Activated CD8-positive, alpha-beta memory T cell treated with anti-CD3 and anti-CD28 coated beads for 36 hours (primary cell): ENCODE results near the gene IBA57. TPM values are rescaled to one million over a fixed set of nuclear protein-coding genes. Genes with fewer than 3 reads are reported as not detected.

Source experiments
- CTCF ChIA-PET: fragments of 350-600 bp; sonication (Branson Sonifier 250); formaldehyde crosslinking; loops from one replicate; lab custom pipeline; 2021; ENCODE audit warnings: antibody characterized with exemption; lab: Charles Lee
- POLR2A ChIA-PET: fragments of 350-600 bp; sonication (Branson Sonifier 250); formaldehyde crosslinking; loops from one replicate; lab custom pipeline; 2021; ENCODE audit warnings: antibody characterized with exemption; lab: Charles Lee
- total RNA-seq, 2 experiments: library from RNA; stranded (reverse); gene quantifications; one replicate each; pipeline ENCODE4 v1.2.3, GENCODE V29; 2021

The IBA57 gene
- total RNA-seq, 2 experiments from 2014 or later, result 12.6 to 16.3 TPM

DNA sequence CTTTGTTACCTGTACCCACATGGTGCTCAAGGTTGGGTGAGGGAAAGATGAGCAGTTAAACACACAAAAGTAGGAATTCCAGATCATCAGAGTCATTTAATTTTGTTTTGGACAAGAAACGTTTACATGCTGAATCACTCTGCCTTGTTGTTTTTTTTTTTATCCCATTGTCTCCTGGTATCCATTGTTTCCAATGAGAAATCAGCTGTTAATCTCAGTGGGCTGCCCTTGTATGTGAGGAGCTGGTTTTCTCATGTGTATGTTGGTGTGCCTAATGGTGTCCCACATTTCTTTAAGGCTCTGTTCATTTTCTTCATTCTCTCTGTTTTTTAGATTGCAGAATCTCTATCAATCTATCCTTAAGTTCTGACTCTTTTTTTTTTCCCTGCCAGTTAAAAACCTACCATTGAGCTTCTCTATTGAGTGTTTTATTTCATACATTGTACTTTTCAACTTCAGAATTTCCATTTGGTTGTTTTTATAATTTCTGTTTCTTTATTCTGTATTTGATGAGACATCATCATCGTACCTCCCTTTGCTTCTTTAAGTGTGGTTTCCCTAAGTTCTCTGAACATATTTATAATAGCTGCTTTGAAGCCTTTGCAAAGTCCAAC, 33.5 kb downstream of the IBA57 start:
- ChIA-PET POLR2A (interaction anchor here (0.5 kb wide), 1 partner anchor 183 kb away, joined by 4 read pairs; no protein-coding TSS in a partner anchor), CTCF (no interaction called here)

DNA sequence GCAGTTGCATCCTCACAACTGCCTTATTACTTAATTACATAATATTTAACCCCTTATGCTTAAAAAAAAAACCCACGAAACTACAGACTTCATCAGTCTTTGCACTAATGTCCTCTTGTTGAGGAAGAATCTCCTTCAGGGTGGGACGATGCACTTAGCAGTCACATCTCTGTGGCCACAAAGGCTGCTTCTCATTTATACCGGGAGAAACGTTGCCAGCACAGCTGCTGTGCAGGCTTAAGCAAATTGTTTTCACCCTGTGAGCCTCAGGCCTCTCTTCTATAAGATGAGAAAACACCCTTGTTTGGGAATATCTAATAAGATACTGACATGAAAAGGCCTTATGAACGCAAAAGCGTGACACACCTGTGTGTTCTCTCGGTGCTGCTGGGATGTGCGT, 39.4 kb downstream of the IBA57 start:
- ChIA-PET POLR2A (no interaction called here), CTCF (no interaction called here)

DNA sequence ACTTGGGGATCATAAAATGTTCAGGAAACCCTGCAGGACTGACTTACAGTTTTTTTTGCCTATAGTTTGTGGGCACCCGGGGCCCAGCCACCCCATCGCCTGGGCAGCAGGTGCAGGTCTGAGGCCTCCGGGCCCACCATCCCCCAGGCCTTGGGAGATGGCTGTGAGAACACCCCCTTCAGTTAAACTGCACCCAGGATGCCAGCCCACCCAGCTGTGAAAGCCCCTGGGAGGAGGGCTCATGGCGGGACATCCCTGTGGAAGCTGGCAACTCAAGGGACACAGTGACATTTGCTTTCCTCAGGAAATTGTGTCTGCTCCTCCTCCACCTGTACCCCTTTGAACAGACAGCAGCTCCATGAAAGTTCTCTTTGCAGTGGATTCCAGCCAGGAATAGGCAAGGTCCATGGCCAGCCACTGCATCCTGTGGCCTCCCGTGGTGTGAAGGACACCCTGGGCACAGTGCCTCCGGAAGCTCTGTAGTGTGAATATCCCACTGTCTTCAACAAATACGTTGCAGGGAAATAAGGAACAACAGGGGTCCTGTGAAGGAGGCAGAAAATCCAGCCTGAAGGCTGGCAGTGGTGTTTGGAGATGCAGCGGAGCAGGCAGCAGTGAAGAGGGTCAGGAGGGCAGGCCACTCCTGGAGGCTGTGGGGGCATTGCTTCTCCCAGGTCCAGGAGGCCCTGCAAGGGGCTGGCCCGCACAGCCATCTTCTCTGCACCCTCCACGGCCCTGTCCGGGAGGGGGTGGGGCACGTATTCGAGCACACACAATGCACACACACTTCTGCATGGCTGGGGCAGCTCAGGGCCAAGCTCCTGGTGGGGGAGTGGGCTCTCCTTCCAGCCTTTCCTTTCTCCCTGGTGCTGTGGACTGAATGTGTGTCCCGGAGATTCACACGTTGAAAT, 40.2 kb downstream of the IBA57 start:
- CTCF ChIA-PET, result no interaction called here
- POLR2A ChIA-PET, result no interaction called here

DNA sequence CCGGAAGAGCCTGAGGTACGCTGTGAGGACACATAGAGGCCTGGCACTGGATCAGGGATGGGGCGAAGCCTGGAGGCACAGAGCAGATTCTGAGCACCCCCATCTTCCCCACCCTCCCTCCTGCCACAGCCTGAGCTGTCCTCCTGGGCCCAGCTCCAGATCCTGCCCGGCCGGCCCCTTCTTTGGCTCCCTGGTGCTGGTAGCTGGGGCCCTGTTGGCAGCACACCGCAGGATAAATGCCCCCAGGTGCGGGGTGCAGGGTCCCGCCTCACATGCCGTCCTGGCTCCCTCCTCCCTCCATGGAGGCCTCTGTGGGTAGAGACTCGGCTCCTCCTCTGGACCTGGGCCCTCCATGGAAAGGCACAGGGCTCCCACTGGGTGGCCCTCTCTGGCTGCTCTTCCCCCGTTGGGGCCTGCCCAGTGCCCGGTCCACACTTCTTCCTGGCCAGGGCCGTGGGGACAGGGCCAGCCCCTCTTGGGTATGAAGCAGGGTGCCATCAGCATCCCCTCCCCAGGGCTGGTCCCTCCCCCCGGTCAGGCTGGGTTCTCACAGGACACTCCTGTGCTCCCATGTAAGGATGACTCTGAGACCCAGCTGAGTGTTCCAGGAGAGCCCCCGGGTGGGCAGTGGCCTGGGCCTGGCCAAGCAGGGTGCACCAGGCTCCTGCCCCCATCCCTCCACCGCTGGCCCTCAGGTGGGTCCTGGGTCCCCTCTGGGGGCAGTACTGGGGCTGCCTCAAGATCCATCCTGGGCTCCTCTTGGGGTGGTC, 41.2 kb downstream of the IBA57 start:
- ChIA-PET POLR2A (no interaction called here), CTCF (no interaction called here)

DNA sequence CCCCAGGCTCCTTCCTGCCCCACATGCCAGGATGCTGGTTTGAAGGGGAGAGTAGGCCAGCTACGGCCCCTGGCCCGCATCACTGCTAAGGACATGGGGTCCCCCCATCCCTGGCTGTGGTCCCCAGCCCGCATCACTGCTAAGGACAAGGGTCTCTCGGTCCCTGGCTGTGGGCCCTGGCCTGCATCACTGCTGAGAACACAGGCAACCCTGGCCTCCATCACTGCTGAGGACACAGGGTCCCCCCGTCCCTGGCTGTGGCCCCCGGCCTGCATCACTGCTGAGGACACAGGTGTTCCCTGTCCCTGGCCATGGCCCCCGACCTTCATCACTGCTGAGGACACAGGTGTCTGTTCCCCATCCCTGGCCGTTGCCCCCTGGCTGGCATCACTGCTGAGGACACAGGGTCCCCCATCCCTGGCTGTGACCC, 41.8 kb downstream of the IBA57 start:
- POLR2A ChIA-PET, result no interaction called here
- CTCF ChIA-PET, result no interaction called here

DNA sequence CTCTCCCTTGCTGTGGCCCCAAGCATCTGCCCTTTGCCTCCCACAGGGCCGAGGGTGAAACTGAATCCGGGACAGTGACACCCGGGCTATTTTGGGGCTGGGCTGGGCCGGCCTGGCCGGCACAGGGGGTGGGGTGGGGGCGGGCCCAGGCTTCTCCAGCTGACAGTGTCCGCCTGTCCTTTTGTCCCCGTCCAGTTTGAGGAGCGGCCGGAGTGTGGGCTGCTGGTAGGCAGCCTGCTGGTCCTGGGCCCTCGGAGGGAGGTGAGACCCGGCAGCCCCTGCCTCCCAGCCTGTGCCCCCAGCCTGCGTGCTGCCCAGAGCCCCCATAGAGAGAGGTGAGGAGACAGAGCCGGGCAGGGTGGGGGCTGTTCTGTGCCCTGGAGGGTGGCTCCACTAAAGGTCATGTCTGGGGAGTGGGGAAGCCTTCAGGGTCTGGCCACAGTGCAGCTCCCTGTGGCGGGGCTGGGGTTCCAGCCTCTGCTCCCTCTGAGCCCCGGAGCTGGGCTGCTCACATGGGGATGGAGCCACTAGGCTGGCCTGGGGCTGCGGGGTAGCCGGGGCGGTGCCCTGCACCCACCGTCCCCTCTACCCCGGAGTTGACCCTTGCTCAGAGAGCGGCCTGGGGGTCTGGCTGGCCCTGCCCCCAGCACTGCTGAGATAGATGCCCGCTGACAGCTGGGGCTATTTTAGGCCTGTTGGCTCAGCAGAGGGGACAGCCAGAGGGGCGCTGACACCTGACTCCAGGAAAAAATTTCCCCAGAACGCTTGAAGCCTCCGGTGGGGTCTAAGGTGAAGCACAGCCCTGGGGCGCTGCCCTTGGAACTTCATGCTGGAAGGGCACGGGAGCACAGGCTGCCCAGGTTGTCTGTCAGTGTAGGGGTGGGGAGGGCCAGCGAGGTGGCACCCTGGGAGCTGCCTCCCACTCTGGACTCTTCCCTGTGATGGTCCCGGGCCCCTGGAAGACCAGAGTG, 42.5 kb downstream of the IBA57 start, which contains the start of gene OBSCN:
OBSCN (plus strand) TSS at position 194 of the 971 bp plus-strand sequence. CDS start 3,740 bp downstream, outside the sequence.
- POLR2A ChIA-PET, result no interaction called here
- CTCF ChIA-PET, result no interaction called here

DNA sequence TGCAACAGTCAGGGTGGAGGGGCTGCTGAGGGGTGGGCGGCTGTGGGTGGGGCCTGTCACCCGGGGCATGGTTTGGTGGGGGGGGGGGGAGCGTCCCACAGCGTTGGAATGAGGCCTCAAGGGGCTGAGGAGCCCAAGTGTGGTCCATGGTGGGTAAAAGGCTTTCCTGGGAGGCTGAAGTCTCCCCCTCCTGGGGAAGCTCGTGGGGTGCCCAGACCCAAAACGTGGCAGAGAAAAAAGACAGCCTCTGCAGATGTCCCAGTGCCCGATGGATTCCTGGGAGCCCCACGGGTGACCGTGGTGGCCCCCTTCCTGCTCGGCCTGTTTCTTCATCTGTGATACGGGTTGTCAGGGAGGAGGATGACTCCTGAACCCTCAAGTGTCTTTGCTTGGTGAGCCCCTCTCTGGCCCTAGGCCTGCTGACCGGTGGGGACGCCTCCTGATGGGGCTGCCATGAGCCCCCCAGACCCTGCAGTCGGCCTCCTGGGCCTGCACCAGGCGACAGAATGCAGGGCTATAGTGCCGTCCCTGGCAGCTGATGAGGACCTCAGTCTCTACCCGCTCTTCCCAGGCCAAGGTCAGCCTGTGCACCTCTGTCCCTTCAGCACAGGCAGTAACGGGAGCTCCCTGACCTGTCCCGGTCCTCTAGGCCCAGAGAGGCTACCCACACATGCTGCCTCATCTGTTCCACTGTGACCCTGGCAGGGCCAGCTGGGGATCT, 43.4 kb downstream of the IBA57 start:
- CTCF ChIA-PET, result no interaction called here
- POLR2A ChIA-PET, result no interaction called here

DNA sequence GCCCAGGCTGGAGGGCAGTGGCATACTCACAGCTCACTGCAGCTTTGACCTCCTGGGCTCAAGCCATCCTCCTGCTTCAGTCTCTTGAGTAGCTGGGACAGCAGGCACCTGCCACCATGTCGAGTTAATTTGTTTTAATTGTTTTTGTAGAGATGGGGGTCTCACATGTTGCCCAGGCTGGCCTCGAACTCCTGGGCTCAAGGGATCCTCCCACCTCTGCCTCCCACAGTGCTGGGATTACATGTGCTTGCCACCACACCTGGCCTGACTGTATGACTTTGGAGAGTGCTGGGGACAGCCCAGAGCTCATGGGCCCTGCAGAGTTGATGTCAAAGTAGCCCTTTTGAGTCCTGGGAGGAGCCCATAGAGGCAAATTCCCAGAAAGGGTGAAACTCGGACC, 44.1 kb downstream of the IBA57 start:
- POLR2A ChIA-PET, result no interaction called here
- CTCF ChIA-PET, result no interaction called here

DNA sequence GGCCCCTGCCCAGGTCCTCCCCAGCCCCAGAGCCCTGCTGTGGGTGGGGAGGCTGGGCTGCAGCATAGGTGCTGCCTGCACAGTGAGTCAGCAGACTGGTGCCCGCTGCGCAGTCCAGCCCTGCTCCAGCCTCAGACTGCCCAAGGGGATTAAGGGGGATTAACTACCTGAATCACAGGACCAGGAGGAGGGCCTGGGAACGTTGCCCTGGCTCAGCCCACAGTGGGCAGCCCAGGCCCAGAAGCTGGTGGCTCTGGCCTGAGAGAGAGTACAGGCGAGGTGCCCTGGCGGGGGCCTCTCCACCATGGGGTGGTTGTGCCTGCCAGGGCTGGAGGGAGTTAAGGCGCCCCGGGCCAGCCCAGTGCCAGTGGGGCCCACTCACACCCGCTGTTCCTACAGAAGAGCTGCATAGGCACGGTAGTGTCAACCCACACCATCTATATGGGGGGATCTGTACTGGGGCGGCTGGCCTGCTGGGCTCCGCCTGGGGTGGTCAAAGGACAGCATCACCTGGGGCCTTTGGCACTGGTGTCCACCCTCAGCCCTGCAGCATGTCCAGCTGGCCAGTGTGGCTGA, 44.6 kb downstream of the IBA57 start:
- ChIA-PET CTCF (no interaction called here), POLR2A (no interaction called here)

DNA sequence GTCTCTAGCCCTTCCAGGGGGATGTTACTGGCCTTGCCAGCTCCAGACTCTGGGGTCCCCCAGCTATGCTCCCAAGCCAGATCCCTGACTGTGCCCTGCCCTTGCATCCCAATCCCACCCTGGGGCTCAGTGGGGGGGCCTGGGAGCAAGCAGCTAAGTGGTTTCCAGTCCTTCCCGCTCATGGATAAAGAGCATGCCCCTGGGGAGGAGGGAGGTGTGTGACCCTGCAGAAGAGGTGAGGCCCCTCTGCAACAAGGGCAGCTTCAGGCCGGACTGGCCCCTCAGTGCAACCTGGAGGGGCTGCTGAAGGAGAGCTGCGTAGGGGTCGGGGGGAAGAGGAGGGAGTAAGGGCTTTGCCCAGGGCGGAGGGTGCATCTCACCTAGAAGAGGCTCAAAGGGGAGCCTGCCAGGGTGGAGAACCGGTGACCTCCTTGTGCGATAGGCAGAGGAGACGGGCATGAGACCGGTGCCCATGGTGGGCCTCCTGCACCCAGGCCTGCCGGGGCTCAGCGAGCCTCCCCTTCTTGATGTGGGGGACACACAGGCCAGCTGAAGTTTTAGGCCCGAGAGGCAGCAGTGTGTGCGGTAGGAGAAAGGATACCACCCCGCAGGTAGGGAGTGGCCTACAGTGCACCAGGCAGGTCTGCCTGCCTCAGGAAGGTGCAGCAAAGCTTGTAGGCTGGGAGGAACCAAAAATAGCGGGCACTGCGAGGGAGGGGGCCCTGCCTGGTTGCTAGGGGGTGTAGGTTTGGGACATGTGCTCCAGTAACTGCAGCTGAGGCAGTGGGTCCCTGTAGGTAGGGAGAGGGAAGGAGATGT, 45.3 kb downstream of the IBA57 start:
- CTCF ChIA-PET, result no interaction called here
- POLR2A ChIA-PET, result no interaction called here

DNA sequence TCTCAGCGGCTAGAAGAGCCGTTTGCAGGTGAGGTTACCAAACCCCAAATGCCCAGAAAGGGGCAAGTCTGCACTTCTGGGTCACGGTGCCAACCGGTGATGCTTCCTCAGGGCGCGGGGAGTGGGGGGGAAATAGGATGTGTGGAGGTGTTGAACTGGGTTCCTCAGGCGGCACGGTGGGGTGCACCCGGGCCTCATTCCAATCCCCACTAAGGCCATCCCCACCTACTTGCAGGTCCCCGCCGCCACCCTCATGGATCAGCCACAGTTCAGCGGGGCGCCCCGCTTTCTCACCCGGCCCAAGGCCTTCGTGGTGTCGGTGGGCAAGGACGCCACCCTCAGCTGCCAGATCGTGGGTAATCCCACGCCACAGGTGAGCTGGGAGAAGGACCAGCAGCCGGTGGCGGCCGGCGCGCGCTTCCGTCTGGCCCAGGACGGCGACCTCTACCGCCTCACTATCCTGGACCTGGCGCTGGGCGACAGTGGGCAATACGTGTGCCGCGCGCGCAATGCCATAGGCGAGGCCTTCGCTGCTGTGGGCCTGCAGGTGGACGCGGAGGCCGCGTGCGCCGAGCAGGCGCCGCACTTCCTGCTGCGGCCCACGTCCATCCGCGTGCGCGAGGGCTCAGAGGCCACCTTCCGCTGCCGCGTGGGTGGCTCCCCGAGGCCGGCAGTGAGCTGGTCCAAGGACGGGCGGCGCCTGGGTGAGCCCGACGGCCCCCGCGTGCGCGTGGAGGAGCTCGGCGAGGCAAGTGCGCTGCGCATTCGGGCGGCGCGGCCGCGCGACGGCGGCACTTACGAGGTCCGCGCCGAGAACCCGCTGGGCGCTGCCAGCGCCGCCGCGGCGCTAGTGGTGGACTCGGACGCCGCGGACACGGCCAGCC, 46.2 kb downstream of the IBA57 start:
- CTCF ChIA-PET, result no interaction called here
- POLR2A ChIA-PET, result no interaction called here

DNA sequence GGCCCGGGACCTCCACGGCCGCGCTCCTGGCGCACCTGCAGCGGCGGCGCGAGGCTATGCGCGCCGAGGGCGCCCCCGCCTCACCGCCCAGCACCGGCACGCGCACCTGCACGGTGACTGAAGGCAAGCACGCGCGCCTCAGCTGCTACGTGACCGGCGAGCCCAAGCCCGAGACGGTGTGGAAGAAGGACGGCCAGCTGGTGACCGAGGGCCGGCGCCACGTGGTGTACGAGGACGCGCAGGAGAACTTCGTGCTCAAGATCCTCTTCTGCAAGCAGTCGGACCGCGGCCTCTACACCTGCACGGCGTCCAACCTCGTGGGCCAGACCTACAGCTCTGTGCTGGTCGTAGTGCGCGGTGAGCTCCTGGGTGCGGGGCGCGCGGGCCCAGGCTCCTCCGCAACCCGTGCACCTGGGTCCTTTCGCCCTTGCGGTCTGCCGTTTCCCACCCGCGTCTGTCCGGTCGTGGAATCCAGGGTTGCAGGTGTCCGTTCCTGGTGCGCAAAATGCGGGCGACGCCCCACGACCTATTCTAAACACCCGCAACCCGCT, 46.9 kb downstream of the IBA57 start:
- ChIA-PET CTCF (interaction anchor here (2.5 kb wide), 1 partner anchor 81 kb away, joined by 9 read pairs; no protein-coding TSS in a partner anchor), POLR2A (no interaction called here)

DNA sequence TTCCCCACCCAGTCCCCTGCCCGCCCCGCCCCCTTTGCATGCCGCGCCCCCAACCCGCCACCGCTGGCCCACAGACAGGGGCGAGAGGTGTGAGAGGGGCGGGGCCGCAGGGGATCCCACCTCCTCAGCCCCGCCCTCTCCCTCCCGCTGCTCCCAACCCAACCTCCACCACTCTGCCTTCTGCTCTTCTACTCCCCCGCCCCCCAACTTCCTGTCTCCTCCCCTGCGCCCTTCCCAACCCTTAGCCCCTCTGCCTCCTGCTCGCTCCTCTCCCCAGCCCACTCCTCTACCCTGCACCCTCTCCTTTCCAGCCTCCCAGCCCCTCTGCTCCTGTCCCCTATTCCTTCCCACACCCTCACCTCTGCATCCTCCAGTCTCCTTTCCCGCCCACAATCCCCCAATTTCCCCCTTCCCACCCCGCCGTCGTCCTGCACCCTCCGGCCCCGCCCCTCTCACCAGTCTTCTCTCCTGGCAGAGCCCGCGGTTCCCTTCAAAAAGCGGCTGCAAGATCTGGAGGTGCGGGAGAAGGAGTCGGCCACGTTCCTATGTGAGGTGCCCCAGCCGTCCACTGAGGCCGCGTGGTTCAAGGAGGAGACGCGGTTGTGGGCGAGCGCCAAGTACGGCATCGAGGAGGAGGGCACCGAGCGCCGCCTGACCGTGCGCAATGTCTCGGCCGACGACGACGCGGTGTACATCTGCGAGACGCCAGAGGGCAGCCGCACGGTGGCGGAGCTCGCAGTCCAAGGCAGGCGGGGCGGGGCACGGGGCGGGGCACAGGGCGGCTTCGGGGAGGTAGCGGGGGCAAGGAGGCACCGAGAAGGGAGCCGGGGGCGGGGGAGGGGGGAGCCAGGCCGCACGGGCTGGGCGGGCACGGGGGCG, 47.6 kb downstream of the IBA57 start:
- CTCF ChIA-PET, result interaction anchor here (0.9 to 2.5 kb wide), 9 partner anchors 9 to 288 kb away, joined by 3 to 11 read pairs (median 3); partner anchors contain the start of genes GUK1 and IBA57
- POLR2A ChIA-PET, result interaction anchor here (0.6 to 1.6 kb wide), 4 partner anchors 27 to 131 kb away, joined by 3 to 7 read pairs (median 4); partner anchors contain the start of gene GUK1
